GM12892 (cell line): ENCODE results near the gene PEX11B.
"Not testable (repeated sequence)": the region's sequence is repeated elsewhere in the genome, so short reads cannot be mapped to it uniquely, and the experiment has no call there.

Source experiments
- DNase-seq: peaks from one replicate; pipeline ENCODE4 v3.0.0; 2011; ENCODE audit not compliant: insufficient read length
- FAIRE-seq: peaks from 2 replicates; lab custom pipeline; 2011; peaks lifted over from hg19 to GRCh38; lab: Jason Lieb, UNC
- POLR2A ChIP-seq: IDR thresholded peaks from 2 replicates; pipeline ENCODE4 v1.6.1; 2011; ENCODE audit warnings: low read depth, low read length, control low read depth
- POLR2AphosphoS5 ChIP-seq: IDR thresholded peaks from 2 replicates; pipeline ENCODE4 v1.6.1; 2011; ENCODE audit warnings: low read depth, low read length, control low read depth
- TAF1 ChIP-seq: IDR thresholded peaks from 2 replicates; pipeline ENCODE4 v1.6.1; 2011; ENCODE audit warnings: low read depth, mild to moderate bottlenecking, control low read depth, low read length, borderline replicate concordance

The PEX11B gene

GRCh38 chr1:145949219-145949618 is 30.7 kb upstream of the PEX11B start:
- FAIRE-seq (no peak), DNase-seq (no peak)
- TF ChIP-seq TAF1 = no peak
- TF ChIP-seq POLR2AphosphoS5 = no peak

- no peak for DNase-seq
- no peak for FAIRE-seq
- TF ChIP-seq TAF1 = no peak
- no peak for TF ChIP-seq POLR2A
- TF ChIP-seq POLR2AphosphoS5 = no peak
Measured at GRCh38 chr1:145947551-145947950, 29.0 kb upstream of the PEX11B start.

GRCh38 chr1:145946477-145946986 is 28.0 kb upstream of the PEX11B start:
- TF ChIP-seq POLR2AphosphoS5 (no peak), TAF1 (no peak), POLR2A (no peak)
- DNase-seq (no peak), FAIRE-seq (no peak)

GRCh38 chr1:145944532-145944931 is 26.0 kb upstream of the PEX11B start:
- no peak for TF ChIP-seq POLR2AphosphoS5
- no peak for TF ChIP-seq POLR2A
- TF ChIP-seq TAF1 = no peak
- DNase-seq (no peak), FAIRE-seq (no peak)

- FAIRE-seq (no peak), DNase-seq (no peak)
- TF ChIP-seq POLR2AphosphoS5 (no peak), TAF1 (no peak), POLR2A (no peak)
Measured at GRCh38 chr1:145942871-145943270, 24.4 kb upstream of the PEX11B start.

GRCh38 chr1:145942405-145942804 is 23.9 kb upstream of the PEX11B start:
- FAIRE-seq = no peak
- DNase-seq = no peak
- no peak for TF ChIP-seq POLR2AphosphoS5
- TF ChIP-seq POLR2A = no peak
- TF ChIP-seq TAF1 = no peak

- TF ChIP-seq TAF1 (no peak), POLR2AphosphoS5 (no peak), POLR2A (no peak)
- DNase-seq (no peak), FAIRE-seq (no peak)
Measured at GRCh38 chr1:145937436-145937835, 18.9 kb upstream of the PEX11B start.

- FAIRE-seq (no peak), DNase-seq (no peak)
- TF ChIP-seq POLR2AphosphoS5 (no peak), TAF1 (no peak), POLR2A (no peak)
Measured at GRCh38 chr1:145936247-145936646, 17.7 kb upstream of the PEX11B start.

GRCh38 chr1:145935708-145936107 is 17.2 kb upstream of the PEX11B start:
- no peak for TF ChIP-seq POLR2AphosphoS5
- TF ChIP-seq POLR2A = no peak
- DNase-seq = no peak
- FAIRE-seq = no peak

GRCh38 chr1:145932522-145933009 is 14.0 kb upstream of the PEX11B start:
- not testable (repeated sequence) for DNase-seq, FAIRE-seq

GRCh38 chr1:145927916-145928643 is 9.6 kb upstream of the PEX11B start:
- DNase-seq = no peak
- no peak for FAIRE-seq
- TF ChIP-seq TAF1 = no peak
- no peak for TF ChIP-seq POLR2A
- no peak for TF ChIP-seq POLR2AphosphoS5

GRCh38 chr1:145927063-145927886 is 8.8 kb upstream of the PEX11B start, which contains the start of gene RBM8A:
Gene RBM8A (minus strand): TSS chr1:145927484. CDS start chr1:145927426, 58 bp downstream.
- DNase-seq (peak; percentile 58), FAIRE-seq (peak; percentile 97)
- TF ChIP-seq POLR2AphosphoS5 (peak; percentile 96), POLR2A (peak; percentile 98), TAF1 (peak; percentile 74)

GRCh38 chr1:145926686-145927062 is 8.2 kb upstream of the PEX11B start:
- FAIRE-seq = no peak
- TF ChIP-seq POLR2AphosphoS5 = no peak
- TF ChIP-seq TAF1 = no peak
- no peak for TF ChIP-seq POLR2A
- DNase-seq = no peak
